Measurements from ENCODE around the gene ZBTB45. TPM values are rescaled to one million over a fixed set of nuclear protein-coding genes. Genes with fewer than 3 reads are reported as not detected.

The ZBTB45 gene
- total RNA-seq, 1 donor = 6.9 TPM

- Histone ChIP-seq H3K27ac (ENCODE audit: low read depth, low read length) (peak overlapping the region; percentile 81), H3K4me3 (ENCODE audit: insufficient read depth, low read length) (peak overlapping the region; percentile 77), H3K4me2 (ENCODE audit: insufficient read depth, low read length) (peak overlapping the region; percentile 99), H2AFZ (ENCODE audit: low read length) (peak overlapping the region; percentile 99), H3K9me3 (ENCODE audit: low read depth, low read length) (no peaks in the 10 kb centered on the region), H3K4me1 (ENCODE audit: insufficient read depth, low read length) (peaks cover 14% of the 10 kb centered on the region), H4K20me1 (ENCODE audit: insufficient read depth, low read length) (peaks cover 19% of the 10 kb centered on the region), H3K27me3 (ENCODE audit: insufficient read depth, low read length) (no peaks in the 10 kb centered on the region), H3K36me3 (ENCODE audit: insufficient read depth, low read length) (peaks cover 4% of the 10 kb centered on the region), H3K79me2 (ENCODE audit: insufficient read depth, low read length) (peaks cover 45% of the 10 kb centered on the region)
- TF ChIP-seq, protein P1, sequence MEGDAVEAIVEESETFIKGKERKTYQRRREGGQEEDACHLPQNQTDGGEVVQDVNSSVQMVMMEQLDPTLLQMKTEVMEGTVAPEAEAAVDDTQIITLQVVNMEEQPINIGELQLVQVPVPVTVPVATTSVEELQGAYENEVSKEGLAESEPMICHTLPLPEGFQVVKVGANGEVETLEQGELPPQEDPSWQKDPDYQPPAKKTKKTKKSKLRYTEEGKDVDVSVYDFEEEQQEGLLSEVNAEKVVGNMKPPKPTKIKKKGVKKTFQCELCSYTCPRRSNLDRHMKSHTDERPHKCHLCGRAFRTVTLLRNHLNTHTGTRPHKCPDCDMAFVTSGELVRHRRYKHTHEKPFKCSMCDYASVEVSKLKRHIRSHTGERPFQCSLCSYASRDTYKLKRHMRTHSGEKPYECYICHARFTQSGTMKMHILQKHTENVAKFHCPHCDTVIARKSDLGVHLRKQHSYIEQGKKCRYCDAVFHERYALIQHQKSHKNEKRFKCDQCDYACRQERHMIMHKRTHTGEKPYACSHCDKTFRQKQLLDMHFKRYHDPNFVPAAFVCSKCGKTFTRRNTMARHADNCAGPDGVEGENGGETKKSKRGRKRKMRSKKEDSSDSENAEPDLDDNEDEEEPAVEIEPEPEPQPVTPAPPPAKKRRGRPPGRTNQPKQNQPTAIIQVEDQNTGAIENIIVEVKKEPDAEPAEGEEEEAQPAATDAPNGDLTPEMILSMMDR (IDR thresholded peaks at IDR 0.05; ENCODE audit: extremely low read depth, low read depth, low read length) = no peak
- DNase-seq (ENCODE audit: insufficient read length, low spot score, missing footprints) = peak; percentile 80
Measured at GRCh38 chr19:58518256-58519086, 1.1 kb downstream of the ZBTB45 start.

DNA sequence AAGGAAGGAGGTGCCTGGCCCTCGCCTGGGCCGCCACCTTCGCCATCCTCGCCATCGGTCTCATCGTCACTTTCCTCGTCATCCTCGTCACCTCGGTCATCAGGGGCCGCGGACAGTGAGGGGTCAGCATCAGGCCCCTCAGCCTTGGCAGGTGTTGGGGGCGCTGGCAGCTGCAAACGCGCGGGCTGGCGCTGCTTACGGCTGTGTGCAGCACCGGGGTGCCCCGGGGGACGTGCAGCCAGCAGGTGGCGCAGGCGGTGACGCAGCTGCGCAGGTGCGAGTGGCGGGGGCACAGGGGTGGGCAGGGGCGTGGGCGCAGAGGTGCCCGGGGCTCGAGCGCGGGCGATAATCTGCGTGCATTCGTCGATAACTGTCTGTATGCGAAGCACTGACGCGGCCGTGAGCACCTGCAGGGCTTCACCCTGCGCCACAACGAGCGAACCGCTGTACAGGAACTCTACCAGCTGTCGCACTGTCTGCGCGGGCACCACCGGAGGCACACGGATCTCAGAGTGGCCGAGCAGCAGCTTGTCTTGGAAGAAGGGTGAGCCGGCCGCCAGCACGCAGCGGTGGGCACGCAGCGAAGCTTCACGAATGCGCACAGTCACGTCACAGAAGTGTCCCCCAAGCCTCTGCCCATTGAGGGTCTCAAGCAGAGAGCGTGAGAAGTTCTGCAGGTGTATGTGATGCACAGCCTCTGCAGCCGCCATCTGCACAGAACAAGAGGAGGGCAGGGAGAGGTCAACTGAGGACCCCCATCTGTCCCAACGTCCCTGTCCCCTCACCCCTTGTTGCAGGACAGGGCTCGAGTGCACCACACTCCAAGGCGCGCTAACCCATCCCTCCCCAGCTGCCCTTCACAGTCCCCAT, 2.4 kb downstream of the ZBTB45 start:
- Histone ChIP-seq H4K20me1 (ENCODE audit: insufficient read depth, low read length) (peaks cover 24% of the 10 kb centered on the region), H3K27me3 (ENCODE audit: insufficient read depth, low read length) (no peaks in the 10 kb centered on the region), H3K4me3 (ENCODE audit: insufficient read depth, low read length) (no peak overlapping the region), H2AFZ (ENCODE audit: low read length) (no peak overlapping the region), H3K36me3 (ENCODE audit: insufficient read depth, low read length) (peaks cover 9% of the 10 kb centered on the region), H3K27ac (ENCODE audit: low read depth, low read length) (no peak overlapping the region), H3K9me3 (ENCODE audit: low read depth, low read length) (no peaks in the 10 kb centered on the region), H3K4me1 (ENCODE audit: insufficient read depth, low read length) (peaks cover 14% of the 10 kb centered on the region), H3K4me2 (ENCODE audit: insufficient read depth, low read length) (no peak overlapping the region), H3K79me2 (ENCODE audit: insufficient read depth, low read length) (peaks cover 45% of the 10 kb centered on the region)
- no peak for DNase-seq (ENCODE audit: insufficient read length, low spot score, missing footprints)
- TF ChIP-seq, protein P1 (IDR thresholded peaks at IDR 0.05; ENCODE audit: extremely low read depth, low read depth, low read length) = no peak

DNA sequence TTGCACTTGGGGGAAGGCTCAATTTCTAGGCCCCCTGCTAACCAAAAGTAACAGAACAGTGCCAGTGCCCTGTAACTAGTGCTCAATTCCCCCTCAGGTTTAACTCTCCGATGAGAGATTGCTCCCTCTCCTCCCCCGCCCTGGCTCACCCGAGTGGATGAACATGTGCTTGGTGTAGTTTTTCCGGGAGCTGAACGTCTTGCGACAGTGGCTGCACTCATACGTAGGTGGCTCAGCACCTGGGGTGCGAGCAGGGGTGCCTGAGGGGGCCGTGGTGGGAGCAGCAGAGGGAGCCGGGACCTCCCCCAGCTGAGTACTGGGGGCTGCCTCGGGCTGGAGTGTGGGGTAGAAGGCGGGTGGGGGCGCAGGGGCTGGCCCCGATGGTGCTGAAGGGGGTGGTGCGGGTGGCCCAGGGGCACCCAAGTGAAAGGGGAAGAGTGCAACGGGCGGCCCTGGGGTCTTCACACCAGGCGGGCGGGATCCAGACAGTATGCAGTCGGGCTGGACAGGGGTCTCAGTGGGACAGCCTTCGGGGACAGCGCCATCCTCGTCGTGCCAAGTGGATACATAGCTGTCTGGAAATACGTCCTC, 3.3 kb downstream of the ZBTB45 start:
- Histone ChIP-seq H3K79me2 (ENCODE audit: insufficient read depth, low read length) (peaks cover 45% of the 10 kb centered on the region), H3K36me3 (ENCODE audit: insufficient read depth, low read length) (peaks cover 9% of the 10 kb centered on the region)

More for the DNA sequence above, 3.3 kb downstream of the ZBTB45 start:
- TF ChIP-seq, protein P1 (IDR thresholded peaks at IDR 0.05; ENCODE audit: extremely low read depth, low read depth, low read length) = no peak
- Histone ChIP-seq H3K27me3 (ENCODE audit: insufficient read depth, low read length) (no peaks in the 10 kb centered on the region), H3K9me3 (ENCODE audit: low read depth, low read length) (no peaks in the 10 kb centered on the region), H3K4me3 (ENCODE audit: insufficient read depth, low read length) (no peak overlapping the region), H4K20me1 (ENCODE audit: insufficient read depth, low read length) (peaks cover 24% of the 10 kb centered on the region), H2AFZ (ENCODE audit: low read length) (no peak overlapping the region), H3K4me1 (ENCODE audit: insufficient read depth, low read length) (peaks cover 14% of the 10 kb centered on the region), H3K27ac (ENCODE audit: low read depth, low read length) (no peak overlapping the region), H3K4me2 (ENCODE audit: insufficient read depth, low read length) (no peak overlapping the region)
- peak; percentile 68 for DNase-seq (ENCODE audit: insufficient read length, low spot score, missing footprints)
